ENCODE data around the gene LRRC4C. TPM values are rescaled to one million over a fixed set of nuclear protein-coding genes. Genes with fewer than 3 reads are reported as not detected.

The LRRC4C gene
- total RNA-seq, 1 experiment from 2014 or later: not detected

DNA sequence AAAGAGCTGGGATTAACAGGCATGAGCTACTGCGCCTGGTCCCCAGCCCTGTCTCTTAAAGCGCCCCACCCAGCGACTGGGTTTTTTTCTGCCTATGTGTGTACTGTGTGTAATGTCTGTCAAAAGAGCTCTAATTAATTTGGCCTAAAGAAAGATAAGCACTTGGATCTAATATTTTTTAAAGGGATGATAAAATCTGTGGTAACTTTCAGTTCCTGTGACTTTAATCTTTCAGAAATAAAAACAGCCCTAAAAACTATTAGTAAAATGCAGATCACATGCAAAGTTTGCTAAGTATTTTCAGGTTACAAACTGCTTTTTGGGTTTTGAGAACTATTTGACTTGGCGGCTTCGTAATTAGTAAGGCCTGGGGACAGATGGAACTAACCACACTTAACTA lies 1358.7 kb downstream of the LRRC4C start:
- Mint-ChIP-seq H3K27me3 (ENCODE audit: unreplicated experiment) (no peaks in the 10 kb centered on the region), H3K36me3 (ENCODE audit: insufficient read depth, unreplicated experiment) (no peaks in the 10 kb centered on the region), H3K4me3 (ENCODE audit: low read depth, unreplicated experiment) (no peak overlapping the region), H3K27ac (ENCODE audit: unreplicated experiment) (no peak overlapping the region), H3K4me1 (ENCODE audit: low read depth, unreplicated experiment) (no peaks in the 10 kb centered on the region), H3K9me3 (ENCODE audit: low read depth, unreplicated experiment) (peaks cover 10% of the 10 kb centered on the region)
- TF ChIP-seq CTCF (IDR thresholded peaks at IDR 0.05; ENCODE audit: unreplicated experiment): no peak
- CTCF ChIA-PET: no interaction called here
- no TSS peak for BruUV-seq (replicated peaks)
- no peak for DNase-seq
- intact Hi-C loops (cut with micrococcal nuclease; ENCODE audit: unreplicated experiment): no loop called here

DNA sequence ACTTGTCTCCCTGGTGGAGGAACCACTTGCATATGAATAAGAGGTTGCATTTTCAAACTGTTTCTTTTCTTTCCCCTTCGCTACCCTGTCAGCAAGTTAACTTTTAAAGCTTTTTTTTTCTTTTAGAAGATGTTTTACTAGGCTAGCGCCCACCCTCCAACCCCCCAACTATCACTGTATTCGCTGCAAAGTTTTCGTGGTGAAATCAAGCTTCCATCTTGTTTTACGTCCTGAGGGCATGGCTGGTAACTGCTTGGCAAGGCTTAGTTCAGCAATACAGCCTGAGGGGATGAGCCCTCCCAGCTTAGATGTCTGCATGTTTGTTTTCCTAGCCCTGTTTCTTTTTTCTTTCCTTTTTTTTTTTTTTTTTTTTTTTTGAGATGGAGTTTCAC lies 1359.3 kb downstream of the LRRC4C start:
- H3K4me3 Mint-ChIP-seq (ENCODE audit: low read depth, unreplicated experiment): no peak overlapping the region
- no peak overlapping the region for H3K27ac Mint-ChIP-seq (ENCODE audit: unreplicated experiment)

GRCh38 chr11:40099426-40100161 lies 1359.9 kb downstream of the LRRC4C start:
- Mint-ChIP-seq H3K27me3 (ENCODE audit: unreplicated experiment) (no peaks in the 10 kb centered on the region), H3K4me3 (ENCODE audit: low read depth, unreplicated experiment) (no peak overlapping the region), H3K4me1 (ENCODE audit: low read depth, unreplicated experiment) (no peaks in the 10 kb centered on the region), H3K36me3 (ENCODE audit: insufficient read depth, unreplicated experiment) (no peaks in the 10 kb centered on the region), H3K27ac (ENCODE audit: unreplicated experiment) (no peak overlapping the region), H3K9me3 (ENCODE audit: low read depth, unreplicated experiment) (peaks cover 6% of the 10 kb centered on the region)
- no peak for DNase-seq
- CTCF ChIA-PET: no interaction called here
- intact Hi-C loops (cut with micrococcal nuclease; ENCODE audit: unreplicated experiment): no loop called here
- no peak for TF ChIP-seq CTCF (IDR thresholded peaks at IDR 0.05; ENCODE audit: unreplicated experiment)
- no TSS peak for BruUV-seq (replicated peaks)

More for the DNA sequence above, 1359.3 kb downstream of the LRRC4C start:
- intact Hi-C loops (cut with micrococcal nuclease; ENCODE audit: unreplicated experiment): no loop called here
- no peak for TF ChIP-seq CTCF (IDR thresholded peaks at IDR 0.05; ENCODE audit: unreplicated experiment)
- CTCF ChIA-PET: no interaction called here
- BruUV-seq (replicated peaks): no TSS peak
- no peaks in the 10 kb centered on the region for H3K27me3 Mint-ChIP-seq (ENCODE audit: unreplicated experiment)
- DNase-seq: no peak
- no peaks in the 10 kb centered on the region for H3K4me1 Mint-ChIP-seq (ENCODE audit: low read depth, unreplicated experiment)
- peaks cover 9% of the 10 kb centered on the region for H3K9me3 Mint-ChIP-seq (ENCODE audit: low read depth, unreplicated experiment)
- H3K36me3 Mint-ChIP-seq (ENCODE audit: insufficient read depth, unreplicated experiment): no peaks in the 10 kb centered on the region

- Mint-ChIP-seq H3K27ac (ENCODE audit: unreplicated experiment) (no peak overlapping the region), H3K36me3 (ENCODE audit: insufficient read depth, unreplicated experiment) (no peaks in the 10 kb centered on the region), H3K9me3 (ENCODE audit: low read depth, unreplicated experiment) (peaks cover 15% of the 10 kb centered on the region), H3K4me1 (ENCODE audit: low read depth, unreplicated experiment) (no peaks in the 10 kb centered on the region), H3K4me3 (ENCODE audit: low read depth, unreplicated experiment) (no peak overlapping the region), H3K27me3 (ENCODE audit: unreplicated experiment) (no peaks in the 10 kb centered on the region)
- TF ChIP-seq CTCF (IDR thresholded peaks at IDR 0.05; ENCODE audit: unreplicated experiment): no peak
- DNase-seq: no peak
- intact Hi-C loops (cut with micrococcal nuclease; ENCODE audit: unreplicated experiment): no loop called here
- CTCF ChIA-PET: no interaction called here
- no TSS peak for BruUV-seq (replicated peaks)
These were observed 1364.0 kb downstream of the LRRC4C start for GRCh38 chr11:40095446-40095845.
